GM10266 (cell line): ENCODE data around the gene TTL.
"Not testable (repeated sequence)": the region's sequence is repeated elsewhere in the genome, so short reads cannot be mapped to it uniquely, and the experiment has no call there.

Experiments used
- DNase-seq: peaks from one replicate; pipeline ENCODE4 v3.0.0; 2012; ENCODE audit errors: extremely low spot score
- CTCF ChIP-seq: IDR thresholded peaks from 2 replicates; pipeline ENCODE4 v1.5.1; 2012; ENCODE audit warnings: mild to moderate bottlenecking, low read depth; ENCODE audit not compliant: control insufficient read depth, insufficient read depth; ENCODE audit errors: missing control alignments

The TTL gene

DNA sequence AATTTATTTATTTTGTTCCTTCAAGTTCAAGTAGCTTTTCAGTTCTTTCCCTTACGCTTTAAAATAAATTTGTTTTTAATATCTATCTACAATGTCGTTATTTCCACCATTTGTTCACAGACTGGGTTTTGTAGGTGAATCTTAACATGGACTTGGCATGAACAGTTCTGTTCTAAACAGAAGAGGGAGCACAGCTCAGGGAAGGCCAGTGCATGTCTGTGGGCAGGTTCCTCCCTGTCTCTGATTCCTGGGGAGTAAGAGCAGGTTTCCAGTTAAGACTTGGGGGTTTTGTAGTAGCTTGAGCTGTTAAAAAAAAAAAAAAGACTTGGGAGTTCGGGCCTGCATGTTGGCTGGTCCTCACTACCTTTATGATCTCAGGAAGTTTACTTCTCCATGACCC is 11.1 kb downstream of the TTL start:
- TF ChIP-seq CTCF: no peak
- no peak for DNase-seq

GRCh38 chr2:112493858-112494648 is 12.1 kb downstream of the TTL start:
- no peak for DNase-seq
- TF ChIP-seq CTCF: no peak

GRCh38 chr2:112494828-112495227 is 12.9 kb downstream of the TTL start:
- no peak for TF ChIP-seq CTCF
- DNase-seq: no peak

- DNase-seq: not testable (repeated sequence)
Measured at GRCh38 chr2:112495878-112496277, 13.9 kb downstream of the TTL start.

- DNase-seq: peak; percentile 35
Measured at GRCh38 chr2:112500850-112501484, 19.0 kb downstream of the TTL start.

DNA sequence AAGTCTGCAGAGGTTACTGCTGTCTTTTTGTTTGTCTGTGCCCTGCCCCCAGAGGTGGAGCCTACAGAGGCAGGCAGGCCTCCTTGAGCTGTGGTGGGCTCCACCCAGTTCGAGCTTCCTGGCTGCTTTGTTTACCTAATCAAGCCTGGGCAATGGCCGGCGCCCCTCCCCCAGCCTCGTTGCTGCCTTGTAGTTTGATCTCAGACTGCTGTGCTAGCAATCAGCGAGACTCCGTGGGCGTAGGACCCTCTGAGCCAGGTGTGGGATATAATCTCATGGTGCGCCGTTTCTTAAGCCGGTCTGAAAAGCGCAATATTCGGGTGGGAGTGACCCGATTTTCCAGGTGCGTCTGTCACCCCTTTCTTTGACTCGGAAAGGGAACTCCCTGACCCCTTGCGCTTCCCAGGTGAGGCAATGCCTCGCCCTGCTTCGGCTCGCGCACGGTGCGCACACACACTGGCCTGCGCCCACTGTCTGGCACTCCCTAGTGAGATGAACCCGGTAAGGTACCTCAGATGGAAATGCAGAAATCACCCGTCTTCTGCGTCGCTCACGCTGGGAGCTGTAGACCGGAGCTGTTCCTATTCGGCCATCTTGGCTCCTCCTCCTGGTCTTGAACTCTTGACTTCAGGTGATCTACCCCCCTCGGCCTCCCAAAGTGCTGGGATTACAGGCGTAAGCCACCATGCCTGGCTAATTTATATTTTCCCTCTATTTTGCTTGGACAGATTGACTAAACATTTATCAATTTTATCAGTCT is 27.5 kb downstream of the TTL start:
- DNase-seq: not testable (repeated sequence)

More at GRCh38 chr2:112500850-112501484, 19.0 kb downstream of the TTL start:
- TF ChIP-seq CTCF: peak; percentile 47

DNA sequence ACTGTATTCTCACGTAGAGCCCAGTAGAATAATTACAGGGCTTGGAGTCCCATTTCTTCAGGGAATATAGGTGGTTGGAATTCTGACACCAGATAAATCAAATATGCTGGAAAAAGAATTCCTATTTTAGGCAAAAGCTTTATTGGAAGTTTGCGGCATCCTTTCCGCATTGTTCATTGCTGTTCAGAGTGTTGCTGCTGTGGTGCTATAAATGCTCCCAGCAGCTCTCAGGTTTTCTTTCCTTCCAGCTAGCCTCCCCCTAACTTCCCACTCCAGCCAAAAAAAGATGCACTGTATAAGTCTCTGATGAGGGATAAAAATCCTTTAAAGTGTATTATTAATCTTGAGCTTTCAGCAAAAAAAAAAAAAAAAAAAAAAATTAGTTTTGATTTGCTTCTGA is 34.8 kb downstream of the TTL start:
- no peak for TF ChIP-seq CTCF
- DNase-seq: no peak

DNA sequence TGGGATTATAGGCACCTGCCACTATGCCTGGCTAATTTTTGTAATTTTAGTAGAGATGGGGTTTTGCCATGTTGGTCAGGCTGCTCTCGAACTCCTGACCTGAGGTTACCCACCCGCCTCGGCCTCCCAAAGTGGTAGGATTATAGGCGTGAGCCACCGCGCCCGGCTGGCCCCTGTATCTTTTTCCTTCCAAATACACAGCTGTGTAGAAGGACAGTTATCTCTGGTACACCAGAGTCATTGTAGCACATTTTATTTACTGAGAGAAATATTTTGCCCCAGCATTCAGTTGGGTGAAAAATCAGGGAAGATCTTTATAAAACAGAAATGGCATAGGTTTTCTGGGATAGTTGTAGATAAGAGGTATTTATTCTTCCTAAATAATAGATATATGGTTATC is 36.9 kb downstream of the TTL start:
- TF ChIP-seq CTCF: no peak
- DNase-seq: no peak
